ENCODE results near the gene OR52H1.

GRCh38 chr11:5564259-5565019 lies 16.1 kb upstream of the OR52H1 start:
- TF ChIP-seq CTCF (IDR thresholded peaks at IDR 0.05), result no peak
- no peak for TF ChIP-seq EZH2 (IDR thresholded peaks at IDR 0.05)
- no peak for TF ChIP-seq EZH2phosphoT487 (IDR thresholded peaks at IDR 0.05)

All from neural progenitor cell (in vitro differentiated cells).